Transverse colon (tissue), 4 donors: Measurements from ENCODE around the gene TMEM86A. TPM values are rescaled to one million over a fixed set of nuclear protein-coding genes. Genes with fewer than 3 reads are reported as not detected.

ENCODE experiments used
- DNase-seq: peaks from one replicate; pipeline ENCODE4 v3.0.0-alpha.2; 2019
- H3K27ac ChIP-seq, 4 donors: fragments of 200-600 bp; sonication (generic); 2 replicates each; pipeline ENCODE4 v1.5.1; 2016 to 2018; ENCODE audit warnings: inconsistent platforms in 4 of 4
- H3K27me3 ChIP-seq: fragments of 200-600 bp; sonication (generic); 2 replicates; pipeline ENCODE4 v1.5.1; 2017; ENCODE audit warnings: inconsistent platforms
- H3K36me3 ChIP-seq, 4 donors: fragments of 200-600 bp; sonication (generic); 2 replicates each; pipeline ENCODE4 v1.5.1; 2017 to 2019; ENCODE audit warnings: inconsistent platforms in 4 of 4
- H3K4me1 ChIP-seq, 4 donors: fragments of 200-600 bp; sonication (generic); 2 replicates each; pipeline ENCODE4 v1.5.1; 2017 to 2020; ENCODE audit warnings: inconsistent platforms in 4 of 4
- H3K4me3 ChIP-seq, 4 donors: fragments of 200-600 bp; sonication (generic); 1 replicate in 1 of 4; 2 replicates in 3 of 4; pipeline versions ENCODE4 v1.5.1 to v1.6.1; 2017 to 2019; ENCODE audit warnings: inconsistent platforms in 4 of 4
- H3K9me3 ChIP-seq, 2 donors: fragments of 200-600 bp; sonication (generic); 2 replicates each; pipeline ENCODE4 v1.5.1; 2017 to 2019; ENCODE audit warnings: inconsistent platforms in 2 of 2
- CTCF ChIP-seq, 5 experiments: fragments of 200-600 bp in 3 of 5; fragments of 450-650 bp in 2 of 5; sonication (generic) in 3 of 5; IDR thresholded peaks; 1 replicate in 2 of 5; 2 replicates in 3 of 5; pipeline ENCODE4 v1.5.1; 2016 to 2017; ENCODE audit warnings: antibody characterized with exemption in 5 of 5, inconsistent platforms in 3 of 5, mild to moderate bottlenecking in 2 of 5, moderate library complexity in 1 of 5
- EP300 ChIP-seq: sonication (generic); formaldehyde crosslinking; IDR thresholded peaks from one replicate; pipeline ENCODE4 v1.6.1; 2017; ENCODE audit warnings: antibody characterized with exemption, low read depth
- POLR2A ChIP-seq: fragments of 450-650 bp; IDR thresholded peaks from one replicate; pipeline ENCODE4 v1.6.1; 2016; ENCODE audit warnings: antibody characterized with exemption, mild to moderate bottlenecking, moderate library complexity
- POLR2AphosphoS5 ChIP-seq, 3 donors: sonication (generic); formaldehyde crosslinking; IDR thresholded peaks; one replicate each; pipeline ENCODE4 v1.6.1; 2016; ENCODE audit warnings: antibody characterized with exemption in 3 of 3
- WGBS, 2 donors: methylation state at CpG; one replicate each; pipeline ENCODE4 v1.1.5; 2018; ENCODE audit warnings: low coverage in 1 of 2; 5-methylcytosine and 5-hydroxymethylcytosine counted together
- in situ Hi-C, 4 donors: fragments of 200-750 bp; cut with MboI; loops; one replicate each; pipeline versions ENCODE4 v1.15.0 to v1.15.1; 2017; ENCODE audit warnings: low sequenced_read_pairs in 3 of 4, low pct_ligation_motif_present in 1 of 4, low pct_unique_long_range_greater_than_20kb in 1 of 4
- intact Hi-C: fragments of 100-400 bp; cut with DNase I; formaldehyde crosslinking; loops from one replicate; pipeline ENCODE4 v1.15.1; 2023; ENCODE audit warnings: low total_unique reads
- total RNA-seq, 4 donors: library from RNA; depleted of rRNA; stranded (reverse); fragments of >200 nt; gene quantifications; one replicate each; pipeline ENCODE4 v1.1.0, GENCODE V29; 2016

TMEM86A gene
- total RNA-seq, 4 donors from 2014 or later: 2.6 to 4.9 (median 3.6) TPM

GRCh38 chr11:18749681-18750319 is 51.2 kb downstream of the TMEM86A start:
- TF ChIP-seq EP300: no peak
- no peak for TF ChIP-seq POLR2A
- no peak for TF ChIP-seq CTCF (IDR thresholded peaks at IDR 0.05)
- no peak for TF ChIP-seq POLR2AphosphoS5 (IDR thresholded peaks at IDR 0.05)
- H3K9me3 ChIP-seq: no peaks in the 10 kb centered on the region
- no peak overlapping the region for H3K27ac ChIP-seq
- no peak overlapping the region for H3K4me3 ChIP-seq
- H3K4me1 ChIP-seq: no peaks in the 10 kb centered on the region
- WGBS, 2 donors: 65% methylated on average over 12 of the region's 12 CpGs; no CpG with 5 or more reads in 1 of the 2 donors
- in situ Hi-C loops: loop anchor here in 2 of 4 donors (25.0 kb wide), 3 partner anchors 187 to 637 kb away; partner anchors contain the start of genes SAAL1 (in 2 of the 2) and TSG101 (in 1 of the 2)
- intact Hi-C loops: no loop called here
- no peaks in the 10 kb centered on the region for H3K27me3 ChIP-seq
- no peak for DNase-seq
- H3K36me3 ChIP-seq: no peaks in the 10 kb centered on the region

GRCh38 chr11:18750944-18751343 is 52.4 kb downstream of the TMEM86A start:
- DNase-seq: no peak
- H3K27me3 ChIP-seq: no peaks in the 10 kb centered on the region
- no peaks in the 10 kb centered on the region for H3K9me3 ChIP-seq
- 66% methylated on average over 3 of the region's 3 CpGs; no CpG with 5 or more reads in 1 of the 2 donors for WGBS, 2 donors
- H3K36me3 ChIP-seq: no peaks in the 10 kb centered on the region
- H3K4me3 ChIP-seq: no peak overlapping the region
- in situ Hi-C loops (no loop called here), intact Hi-C loops (no loop called here)
- H3K27ac ChIP-seq: no peak overlapping the region
- no peaks in the 10 kb centered on the region for H3K4me1 ChIP-seq
- TF ChIP-seq POLR2AphosphoS5 (IDR thresholded peaks at IDR 0.05): no peak

- in situ Hi-C loops: no loop called here
- H3K9me3 ChIP-seq: no peaks in the 10 kb centered on the region
- no peak for TF ChIP-seq POLR2A
- no peak for TF ChIP-seq POLR2AphosphoS5 (IDR thresholded peaks at IDR 0.05)
- TF ChIP-seq CTCF (IDR thresholded peaks at IDR 0.05): no peak
- no peak for TF ChIP-seq EP300
These were observed 53.9 kb downstream of the TMEM86A start for GRCh38 chr11:18752502-18752901.

GRCh38 chr11:18754308-18754707 is 55.7 kb downstream of the TMEM86A start:
- H3K36me3 ChIP-seq: no peaks in the 10 kb centered on the region
- no peak overlapping the region for H3K27ac ChIP-seq
- H3K9me3 ChIP-seq: no peaks in the 10 kb centered on the region
- no peaks in the 10 kb centered on the region for H3K4me1 ChIP-seq
- no peak for DNase-seq
- TF ChIP-seq POLR2AphosphoS5 (IDR thresholded peaks at IDR 0.05) (no peak), CTCF (IDR thresholded peaks at IDR 0.05) (no peak), EP300 (no peak), POLR2A (no peak)
- intact Hi-C loops (no loop called here), in situ Hi-C loops (no loop called here)
- WGBS, 2 donors: 0 to 36% methylated on average over 1 to 5 of the region's 5 CpGs
- H3K4me3 ChIP-seq: no peak overlapping the region
- no peaks in the 10 kb centered on the region for H3K27me3 ChIP-seq

More at GRCh38 chr11:18752502-18752901, 53.9 kb downstream of the TMEM86A start:
- H3K4me1 ChIP-seq: no peaks in the 10 kb centered on the region
- no peak for DNase-seq
- no peaks in the 10 kb centered on the region for H3K27me3 ChIP-seq
- 17 to 35% methylated on average over 2 to 3 of the region's 3 CpGs for WGBS, 2 donors
- no peak overlapping the region for H3K27ac ChIP-seq
- intact Hi-C loops: no loop called here
- no peaks in the 10 kb centered on the region for H3K36me3 ChIP-seq
- no peak overlapping the region for H3K4me3 ChIP-seq

Other genes starting within 250 kb of the TMEM86A start
- gene LDHAL6A, start 242.9 kb upstream of the TMEM86A start, total RNA-seq: not detected
- gene TSG101, start 171.8 kb upstream of the TMEM86A start, total RNA-seq: 10 to 100 TPM; 32.2 to 95.8 (median 81.2) TPM
- 10 to 100 TPM; 11.2 to 40.3 (median 25.3) TPM for gene UEVLD, start 110.0 kb upstream of the TMEM86A start, total RNA-seq
- gene MISFA, start 99.0 kb upstream of the TMEM86A start, total RNA-seq: 1 to 10 TPM in 1 of 4 donors, under 1 TPM in 1, not detected in 2; 0.40 to 2.0 TPM
- gene SPTY2D1, start 64.4 kb upstream of the TMEM86A start, total RNA-seq: 10 to 100 TPM in 3 of 4 donors, 1 to 10 TPM in 1; 8.2 to 18.4 (median 16.4) TPM
- gene IGSF22, start 27.4 kb downstream of the TMEM86A start, total RNA-seq: under 1 TPM in 1 of 4 donors, not detected in 3; 0.16 TPM
- under 1 TPM in 2 of 4 donors, not detected in 2; 0.27 to 0.64 TPM for gene PTPN5, start 93.0 kb downstream of the TMEM86A start, total RNA-seq
- gene MRGPRX1, start 240.6 kb downstream of the TMEM86A start, total RNA-seq: not detected